Epithelial cell of proximal tubule (primary cell): Measurements from ENCODE around the gene SYTL3. TPM values are rescaled to one million over a fixed set of nuclear protein-coding genes. Genes with fewer than 3 reads are reported as not detected.

Source experiments
- DNase-seq: peaks from one replicate; pipeline ENCODE4 v3.0.0-alpha.2; 2011; ENCODE audit warnings: low read depth
- H3K4me3 ChIP-seq: 2 replicates; pipeline ENCODE4 v1.5.1; 2011; ENCODE audit warnings: low read depth, mild to moderate bottlenecking, low read length
- total RNA-seq: library from RNA; depleted of rRNA; stranded (reverse); fragments of >200 nt; gene quantifications from 2 replicates; pipeline ENCODE4 v1.2.3, GENCODE V29; 2015
- TF ChIP-seq, protein P1 (sequence below): conservative IDR thresholded peaks from 2 replicates; pipeline ENCODE4 v1.5.1; 2012; ENCODE audit warnings: low read depth, mild to moderate bottlenecking, low read length

SYTL3 gene
- total RNA-seq, 1 donor from 2014 or later: 11.0 TPM

DNA sequence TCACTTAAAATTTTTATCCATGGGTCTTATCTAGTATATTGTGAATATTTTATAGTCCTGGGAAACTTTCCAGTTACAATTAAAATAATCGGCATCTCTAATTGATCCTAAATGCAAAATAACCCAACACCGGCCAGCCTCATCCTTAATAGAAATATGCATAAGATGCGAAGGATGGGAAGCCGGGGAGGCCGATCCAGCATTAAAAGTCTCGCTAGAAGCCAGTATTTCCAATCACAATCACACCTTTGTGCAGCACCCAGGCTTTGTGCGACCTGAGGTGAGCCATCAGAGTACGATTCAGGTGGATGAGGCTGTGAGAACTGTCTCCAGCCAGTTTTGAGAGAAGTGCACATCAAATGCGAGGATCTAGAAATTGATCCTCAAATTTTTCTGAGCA, 104.0 kb downstream of the SYTL3 start:
- no peak overlapping the region for H3K4me3 ChIP-seq
- TF ChIP-seq, protein P1, sequence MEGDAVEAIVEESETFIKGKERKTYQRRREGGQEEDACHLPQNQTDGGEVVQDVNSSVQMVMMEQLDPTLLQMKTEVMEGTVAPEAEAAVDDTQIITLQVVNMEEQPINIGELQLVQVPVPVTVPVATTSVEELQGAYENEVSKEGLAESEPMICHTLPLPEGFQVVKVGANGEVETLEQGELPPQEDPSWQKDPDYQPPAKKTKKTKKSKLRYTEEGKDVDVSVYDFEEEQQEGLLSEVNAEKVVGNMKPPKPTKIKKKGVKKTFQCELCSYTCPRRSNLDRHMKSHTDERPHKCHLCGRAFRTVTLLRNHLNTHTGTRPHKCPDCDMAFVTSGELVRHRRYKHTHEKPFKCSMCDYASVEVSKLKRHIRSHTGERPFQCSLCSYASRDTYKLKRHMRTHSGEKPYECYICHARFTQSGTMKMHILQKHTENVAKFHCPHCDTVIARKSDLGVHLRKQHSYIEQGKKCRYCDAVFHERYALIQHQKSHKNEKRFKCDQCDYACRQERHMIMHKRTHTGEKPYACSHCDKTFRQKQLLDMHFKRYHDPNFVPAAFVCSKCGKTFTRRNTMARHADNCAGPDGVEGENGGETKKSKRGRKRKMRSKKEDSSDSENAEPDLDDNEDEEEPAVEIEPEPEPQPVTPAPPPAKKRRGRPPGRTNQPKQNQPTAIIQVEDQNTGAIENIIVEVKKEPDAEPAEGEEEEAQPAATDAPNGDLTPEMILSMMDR: no peak
- no peak for DNase-seq

DNA sequence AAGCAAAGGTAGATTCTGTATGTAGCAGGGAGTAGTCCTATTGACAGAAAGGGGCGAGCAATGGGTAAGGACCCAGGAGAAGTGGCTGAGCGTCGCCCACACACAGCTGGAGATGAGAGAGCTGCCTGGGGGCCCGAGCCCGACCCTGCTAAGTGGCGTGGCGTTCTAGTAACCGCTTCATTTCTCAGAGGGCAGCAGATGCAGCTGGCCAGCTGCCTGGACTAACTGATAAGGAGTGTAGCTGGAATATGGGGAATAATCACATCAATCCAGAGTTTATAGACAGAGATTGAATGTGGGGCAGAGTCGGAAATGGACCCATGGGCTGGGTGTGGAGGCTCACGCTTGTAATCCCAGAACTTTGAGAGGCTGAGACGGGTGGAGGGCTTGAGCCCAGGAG, 104.9 kb downstream of the SYTL3 start:
- no peak for DNase-seq
- no peak overlapping the region for H3K4me3 ChIP-seq
- TF ChIP-seq, protein P1: no peak

DNA sequence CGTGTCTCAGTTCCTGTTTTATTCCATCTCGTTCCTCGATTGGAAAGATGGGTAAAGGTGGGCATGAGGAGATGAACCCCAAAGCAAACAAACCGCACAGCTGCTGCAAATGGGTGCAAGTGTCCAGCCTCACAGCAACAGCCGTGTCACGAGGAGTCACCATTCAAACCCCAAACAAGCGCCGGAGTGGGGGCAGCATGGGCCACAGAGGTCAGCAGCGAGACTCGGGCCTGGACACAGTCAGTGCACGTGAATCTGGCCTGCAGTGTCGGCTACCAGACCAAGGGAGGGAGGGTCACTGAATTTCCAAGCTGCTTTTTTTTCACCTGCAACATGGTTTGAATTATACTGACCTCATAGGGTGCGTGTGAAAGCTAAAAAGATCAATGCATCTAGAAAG, 105.8 kb downstream of the SYTL3 start:
- TF ChIP-seq, protein P1: no peak
- no peak for DNase-seq

DNA sequence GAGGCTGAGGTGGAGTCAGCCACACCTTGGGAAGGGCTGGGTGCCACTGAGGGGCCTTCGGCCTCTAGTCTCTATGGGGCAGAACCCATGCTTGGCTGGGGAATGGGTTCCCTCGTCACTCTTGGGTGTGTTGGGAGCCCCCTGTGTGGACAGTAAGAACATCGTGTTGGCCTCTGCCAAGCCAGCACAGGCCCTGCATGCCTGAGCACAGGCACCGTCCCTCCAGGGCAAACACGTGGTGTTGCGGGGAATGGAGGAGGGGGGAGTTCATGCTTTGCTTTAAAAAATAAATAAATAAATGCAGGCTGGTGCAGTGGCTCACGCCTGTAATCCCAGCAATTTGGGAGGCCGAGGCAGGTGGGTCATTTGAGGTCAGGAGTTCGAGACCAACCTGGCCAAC, 106.3 kb downstream of the SYTL3 start:
- H3K4me3 ChIP-seq: no peak overlapping the region
- TF ChIP-seq, protein P1: no peak
- DNase-seq: no peak

More for the DNA sequence above, 105.8 kb downstream of the SYTL3 start:
- no peak overlapping the region for H3K4me3 ChIP-seq

DNA sequence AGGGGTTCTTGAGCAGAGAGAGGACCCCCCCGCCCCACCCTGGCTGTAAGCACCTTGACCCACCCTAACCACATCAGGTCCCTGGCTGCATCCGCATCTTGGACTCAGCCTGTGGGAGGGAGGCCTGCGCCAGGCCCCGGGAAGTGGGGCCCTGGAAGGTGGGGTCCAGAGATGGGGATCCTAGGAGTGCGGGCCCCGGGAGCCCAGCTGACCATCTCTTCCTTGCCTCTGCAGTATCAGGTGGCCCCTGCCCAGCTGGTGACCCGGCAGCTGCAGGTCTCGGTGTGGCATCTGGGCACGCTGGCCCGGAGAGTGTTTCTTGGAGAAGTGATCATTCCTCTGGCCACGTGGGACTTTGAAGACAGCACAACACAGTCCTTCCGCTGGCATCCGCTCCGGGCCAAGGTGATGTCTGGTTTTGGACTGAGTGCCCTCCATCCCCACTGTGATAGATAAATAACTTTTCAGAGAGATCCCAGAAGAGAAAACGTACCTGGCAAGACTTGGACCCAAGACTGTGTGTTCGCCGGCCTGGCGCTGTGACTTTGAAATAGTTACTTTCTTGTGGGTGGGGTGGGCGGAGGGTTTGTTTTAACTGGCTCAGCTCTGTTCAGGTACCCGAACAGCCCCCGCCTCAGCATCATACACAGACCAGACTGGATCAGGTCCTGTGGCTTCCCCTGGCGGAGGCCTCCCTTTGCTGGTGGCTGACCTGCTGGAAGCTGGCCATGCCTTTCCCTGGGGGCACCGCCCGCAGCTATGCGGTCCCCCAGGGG, 107.3 kb downstream of the SYTL3 start:
- H3K4me3 ChIP-seq: no peak overlapping the region
- no peak for DNase-seq
- TF ChIP-seq, protein P1: no peak

DNA sequence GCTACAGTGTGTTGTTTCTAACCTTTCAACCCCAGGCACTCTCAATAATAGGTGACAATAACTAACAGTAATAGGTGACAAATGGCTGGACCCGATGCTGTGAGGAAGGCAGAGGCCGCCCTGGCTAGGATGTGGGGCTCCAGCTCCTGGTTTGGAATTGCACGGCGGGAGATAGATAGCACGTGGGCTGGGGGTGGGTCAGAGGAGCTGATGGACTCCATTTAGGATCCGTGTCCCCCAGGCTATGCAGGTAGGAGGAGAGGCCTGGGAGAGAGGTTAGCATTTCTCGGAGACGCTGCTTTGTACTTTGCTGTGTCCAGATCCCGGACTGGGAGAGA, 107.9 kb downstream of the SYTL3 start:
- DNase-seq: no peak
- no peak overlapping the region for H3K4me3 ChIP-seq
- TF ChIP-seq, protein P1: no peak

DNA sequence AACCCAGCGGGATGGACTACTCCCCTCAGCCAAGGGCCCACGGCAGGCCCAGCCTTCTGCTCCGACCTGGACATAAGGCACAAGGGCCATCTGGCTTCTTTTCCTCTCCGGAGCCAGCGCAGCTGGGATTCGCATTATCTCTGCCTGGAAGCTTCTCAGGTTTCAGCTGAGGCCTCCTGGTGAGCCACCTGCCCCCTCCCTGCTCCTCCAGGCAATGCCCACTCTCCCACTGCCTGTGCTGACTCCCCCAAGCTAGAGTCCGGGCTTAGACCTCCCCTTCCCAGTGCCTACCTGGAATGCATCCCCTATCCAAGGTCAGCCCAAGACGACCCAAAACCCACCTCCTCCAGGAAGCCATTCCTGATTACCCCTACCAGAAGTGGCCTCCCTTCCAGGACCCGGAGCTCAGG, 108.6 kb downstream of the SYTL3 start:
- no peak for DNase-seq
- TF ChIP-seq, protein P1: no peak
- no peak overlapping the region for H3K4me3 ChIP-seq
